Measurements from ENCODE around the gene FOXO4. TPM values are rescaled to one million over a fixed set of nuclear protein-coding genes. Genes with fewer than 3 reads are reported as not detected.

FOXO4 gene
- total and polyA plus RNA-seq, 7 donors, result 14.6 to 80.7 (median 56.5) TPM

DNA sequence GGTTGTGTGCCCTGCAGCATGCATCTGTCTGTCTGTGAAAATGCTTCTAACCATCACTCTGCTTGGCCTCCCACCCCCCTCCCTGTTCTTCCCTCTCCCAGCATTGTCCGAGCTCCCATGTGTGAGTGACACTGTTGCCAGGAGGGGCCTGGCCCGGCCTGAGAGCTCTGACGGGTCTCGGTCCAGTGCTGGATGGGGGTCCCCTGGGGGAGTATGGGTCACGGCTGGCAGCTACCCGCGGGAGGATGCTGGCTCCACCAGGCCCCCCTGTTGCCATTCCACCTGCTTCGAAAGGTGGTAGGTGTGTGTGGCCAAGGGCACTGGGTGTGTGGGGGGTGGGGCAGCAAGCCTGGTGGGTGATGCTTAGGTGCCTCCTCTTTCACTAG, 52.6 kb downstream of the FOXO4 start:
- H3K4me3 ChIP-seq, result no peak overlapping the region
- DNase-seq, result no peak
- TF ChIP-seq, protein P1, sequence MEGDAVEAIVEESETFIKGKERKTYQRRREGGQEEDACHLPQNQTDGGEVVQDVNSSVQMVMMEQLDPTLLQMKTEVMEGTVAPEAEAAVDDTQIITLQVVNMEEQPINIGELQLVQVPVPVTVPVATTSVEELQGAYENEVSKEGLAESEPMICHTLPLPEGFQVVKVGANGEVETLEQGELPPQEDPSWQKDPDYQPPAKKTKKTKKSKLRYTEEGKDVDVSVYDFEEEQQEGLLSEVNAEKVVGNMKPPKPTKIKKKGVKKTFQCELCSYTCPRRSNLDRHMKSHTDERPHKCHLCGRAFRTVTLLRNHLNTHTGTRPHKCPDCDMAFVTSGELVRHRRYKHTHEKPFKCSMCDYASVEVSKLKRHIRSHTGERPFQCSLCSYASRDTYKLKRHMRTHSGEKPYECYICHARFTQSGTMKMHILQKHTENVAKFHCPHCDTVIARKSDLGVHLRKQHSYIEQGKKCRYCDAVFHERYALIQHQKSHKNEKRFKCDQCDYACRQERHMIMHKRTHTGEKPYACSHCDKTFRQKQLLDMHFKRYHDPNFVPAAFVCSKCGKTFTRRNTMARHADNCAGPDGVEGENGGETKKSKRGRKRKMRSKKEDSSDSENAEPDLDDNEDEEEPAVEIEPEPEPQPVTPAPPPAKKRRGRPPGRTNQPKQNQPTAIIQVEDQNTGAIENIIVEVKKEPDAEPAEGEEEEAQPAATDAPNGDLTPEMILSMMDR (IDR thresholded peaks at IDR 0.05), result no peak
- H3K27ac ChIP-seq, result no peak overlapping the region
- H3K9me3 ChIP-seq, result no peaks in the 10 kb centered on the region
- H3K27me3 ChIP-seq (ENCODE audit: insufficient read depth in 3 of 3, low read length in 2 of 3), result peaks cover 0 to 6% (median 0%) of the 10 kb centered on the region in 3 donors
- ATAC-seq, result no peak
- WGBS, 3 donors, result 65 to 79% (median 70%) methylated on average over 8 of the region's 8 CpGs
- intact Hi-C loops (cut with DNase I), result no loop called here
- no peaks in the 10 kb centered on the region for H3K36me3 ChIP-seq (ENCODE audit: insufficient read depth in 1 of 2, low read depth in 1 of 2)
- peaks cover 2% of the 10 kb centered on the region for H3K4me1 ChIP-seq

- intact Hi-C loops (cut with DNase I), result no loop called here
- TF ChIP-seq, protein P1 (IDR thresholded peaks at IDR 0.05), result no peak
- Histone ChIP-seq H3K9me3 (no peaks in the 10 kb centered on the region), H3K36me3 (ENCODE audit: insufficient read depth in 1 of 2, low read depth in 1 of 2) (no peaks in the 10 kb centered on the region), H3K27me3 (ENCODE audit: insufficient read depth in 3 of 3, low read length in 2 of 3) (peaks cover 0 to 16% (median 0%) of the 10 kb centered on the region in 3 donors), H3K27ac (no peak overlapping the region), H3K4me3 (no peak overlapping the region), H3K4me1 (peaks cover 2% of the 10 kb centered on the region)
- no peak for ATAC-seq
- DNase-seq, result no peak
- WGBS, 3 donors, result 60 to 62% (median 60%) methylated on average over 7 of the region's 7 CpGs
These were observed 55.7 kb downstream of the FOXO4 start for GRCh38 chrX:71151366-71151765.

Other genes with a start within 250 kb of the FOXO4 start
- gene TEX11, start 187.1 kb upstream of the FOXO4 start, total RNA-seq, result not detected
- not detected for gene TEX11, start 187.1 kb upstream of the FOXO4 start, polyA plus RNA-seq
- gene SLC7A3, start 164.8 kb upstream of the FOXO4 start, total RNA-seq, result not detected
- gene SLC7A3, start 164.8 kb upstream of the FOXO4 start, polyA plus RNA-seq, result not detected
- gene SNX12, start 27.5 kb upstream of the FOXO4 start, total RNA-seq, result 10 to 100 TPM; 28.0 to 55.6 (median 39.1) TPM
- gene SNX12, start 27.5 kb upstream of the FOXO4 start, polyA plus RNA-seq, result 10 to 100 TPM; 28.0 to 46.9 (median 28.3) TPM
- gene CXorf65, start 10.9 kb downstream of the FOXO4 start, total RNA-seq, result not detected
- gene CXorf65, start 10.9 kb downstream of the FOXO4 start, polyA plus RNA-seq, result not detected
- gene IL2RG, start 15.7 kb downstream of the FOXO4 start, total RNA-seq, result 1 to 10 TPM in 3 of 4 donors, under 1 TPM in 1; 0.93 to 1.5 (median 1.2) TPM
- gene IL2RG, start 15.7 kb downstream of the FOXO4 start, polyA plus RNA-seq, result 1 to 10 TPM; 1.2 to 2.8 (median 1.6) TPM
- gene MED12, start 22.7 kb downstream of the FOXO4 start, total RNA-seq, result 10 to 100 TPM; 20.7 to 24.8 (median 23.7) TPM
- 10 to 100 TPM in 1 of 3 donors, 1 to 10 TPM in 2; 7.1 to 12.8 (median 7.5) TPM for gene MED12, start 22.7 kb downstream of the FOXO4 start, polyA plus RNA-seq
- under 1 TPM; 0.07 to 0.32 (median 0.15) TPM for gene NLGN3, start 49.0 kb downstream of the FOXO4 start, total RNA-seq
- gene NLGN3, start 49.0 kb downstream of the FOXO4 start, polyA plus RNA-seq, result under 1 TPM; 0.04 to 0.10 (median 0.08) TPM
- gene GJB1, start 127.4 kb downstream of the FOXO4 start, total RNA-seq, result not detected
- gene GJB1, start 127.4 kb downstream of the FOXO4 start, polyA plus RNA-seq, result under 1 TPM in 2 of 3 donors, not detected in 1; 0.05 TPM
- gene ZMYM3, start 158.3 kb downstream of the FOXO4 start, total RNA-seq, result 10 to 100 TPM in 1 of 4 donors, 1 to 10 TPM in 3; 6.3 to 10.6 (median 7.2) TPM
- gene ZMYM3, start 158.3 kb downstream of the FOXO4 start, polyA plus RNA-seq, result 1 to 10 TPM; 2.5 to 4.0 (median 3.0) TPM
- gene NONO, start 187.8 kb downstream of the FOXO4 start, total RNA-seq, result 100 to 1,000 TPM; 106 to 119 (median 110) TPM
- 10 to 100 TPM; 57.9 to 97.7 (median 91.6) TPM for gene NONO, start 187.8 kb downstream of the FOXO4 start, polyA plus RNA-seq
- 10 to 100 TPM in 3 of 4 donors, 1 to 10 TPM in 1; 7.8 to 35.2 (median 16.7) TPM for gene ITGB1BP2, start 205.9 kb downstream of the FOXO4 start, total RNA-seq
- gene ITGB1BP2, start 205.9 kb downstream of the FOXO4 start, polyA plus RNA-seq, result 10 to 100 TPM in 2 of 3 donors, 1 to 10 TPM in 1; 4.4 to 26.8 (median 13.8) TPM